Ishikawa (cell line): ENCODE measurements around the gene RALY.

Experiments
- CEBPB ChIP-seq: IDR thresholded peaks from 2 replicates; pipeline ENCODE4 v1.6.1; 2012
- CREB1 ChIP-seq: IDR thresholded peaks from 2 replicates; pipeline ENCODE4 v1.6.1; 2012; ENCODE audit warnings: low read depth
- EGR1 ChIP-seq: IDR thresholded peaks from 2 replicates; pipeline ENCODE4 v1.6.1; 2012
- EP300 ChIP-seq: IDR thresholded peaks from 2 replicates; pipeline ENCODE4 v1.6.1; 2012; ENCODE audit warnings: borderline replicate concordance
- FOXM1 ChIP-seq: IDR thresholded peaks from 2 replicates; pipeline ENCODE4 v1.6.1; 2012; ENCODE audit warnings: low read depth, borderline replicate concordance
- NFIC ChIP-seq: IDR thresholded peaks from 2 replicates; pipeline ENCODE4 v1.6.1; 2012
- RAD21 ChIP-seq: IDR thresholded peaks from 2 replicates; pipeline ENCODE4 v1.6.1; 2012; ENCODE audit warnings: low read depth
- TAF1 ChIP-seq: IDR thresholded peaks from 2 replicates; pipeline ENCODE4 v1.6.1; 2012; ENCODE audit warnings: low read depth, mild to moderate bottlenecking
- TCF12 ChIP-seq: IDR thresholded peaks from 2 replicates; pipeline ENCODE4 v1.6.1; 2012; ENCODE audit warnings: low read depth
- TEAD4 ChIP-seq: IDR thresholded peaks from 2 replicates; pipeline ENCODE4 v1.6.1; 2012
- YY1 ChIP-seq: IDR thresholded peaks from 2 replicates; pipeline ENCODE4 v1.6.1; 2012; ENCODE audit warnings: low read depth
- ZBTB7A ChIP-seq: IDR thresholded peaks from 2 replicates; pipeline ENCODE4 v1.6.1; 2012; ENCODE audit warnings: low read depth
- TF ChIP-seq, protein P1 (sequence below): IDR thresholded peaks from 2 replicates; pipeline ENCODE4 v1.6.1; 2012; ENCODE audit warnings: low read depth, mild to moderate bottlenecking
- TF ChIP-seq, protein P2 (sequence below): IDR thresholded peaks from 2 replicates; pipeline ENCODE4 v1.6.1; 2012
- TF ChIP-seq, protein P3 (sequence below): IDR thresholded peaks from 2 replicates; pipeline ENCODE4 v1.6.1; 2012

RALY gene

DNA sequence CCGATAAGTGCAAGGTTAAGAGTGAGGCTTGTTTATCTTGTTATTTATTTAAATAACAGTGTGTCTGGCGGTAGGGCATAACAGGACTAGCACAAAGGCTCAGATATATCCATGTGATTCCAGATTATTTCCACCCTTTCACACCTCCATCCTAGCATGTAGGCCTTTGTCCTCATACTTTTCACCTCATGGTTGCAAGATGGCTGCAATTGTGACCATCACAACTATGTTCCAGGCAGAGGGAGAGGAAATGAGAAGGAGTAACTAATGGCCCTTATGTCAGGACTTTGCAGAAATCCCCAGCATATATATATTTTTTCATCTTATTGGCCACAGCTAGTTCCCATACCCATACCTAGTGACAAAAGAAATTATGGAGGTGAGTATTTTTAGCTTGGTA, 23.5 kb upstream of the RALY start:
- TF ChIP-seq FOXM1 (no peak), CREB1 (no peak)

DNA sequence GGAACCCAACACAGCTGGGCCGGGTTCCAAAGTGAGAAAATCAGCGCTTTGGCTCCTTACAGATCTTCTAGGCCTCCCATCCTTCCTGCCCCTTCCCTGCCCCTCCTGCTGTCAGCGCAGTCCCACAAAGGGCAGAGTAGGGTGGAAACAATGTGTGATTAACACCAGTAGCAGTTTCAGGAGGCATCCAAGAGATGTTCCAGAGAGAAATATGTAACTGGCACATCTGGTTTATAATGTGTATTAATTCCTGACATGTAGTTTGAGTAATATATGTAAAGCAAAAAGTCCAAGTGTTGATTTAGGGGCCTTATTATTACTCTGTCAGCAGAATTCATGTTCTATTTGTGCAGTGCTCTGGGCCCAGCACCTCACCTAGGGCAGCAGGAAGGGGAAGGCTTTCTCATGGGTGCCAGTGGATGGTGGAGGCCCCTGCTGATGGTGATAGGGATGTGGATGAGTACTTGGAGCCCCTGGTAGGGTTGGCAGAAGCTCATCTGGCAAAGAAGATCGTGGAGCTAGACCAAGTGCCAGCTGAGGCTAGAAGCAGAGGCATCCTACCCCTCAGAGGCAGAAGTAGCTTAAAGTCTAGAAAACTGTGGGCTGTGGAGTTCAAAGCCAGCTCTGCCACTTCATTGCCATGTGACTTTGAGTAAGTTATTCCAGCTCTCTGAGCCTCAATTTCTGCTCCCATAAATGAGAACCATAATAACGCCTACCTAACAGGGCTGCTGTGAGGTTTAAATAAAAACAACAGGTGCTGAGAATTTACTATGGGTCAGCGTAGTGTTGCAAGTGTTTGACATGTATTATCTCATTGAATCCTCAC, 22.4 kb upstream of the RALY start:
- no peak for TF ChIP-seq NFIC
- no peak for TF ChIP-seq FOXM1
- no peak for TF ChIP-seq TCF12
- TF ChIP-seq CREB1: no peak
- no peak for TF ChIP-seq EGR1
- TF ChIP-seq CEBPB: no peak
- TF ChIP-seq, protein P1, sequence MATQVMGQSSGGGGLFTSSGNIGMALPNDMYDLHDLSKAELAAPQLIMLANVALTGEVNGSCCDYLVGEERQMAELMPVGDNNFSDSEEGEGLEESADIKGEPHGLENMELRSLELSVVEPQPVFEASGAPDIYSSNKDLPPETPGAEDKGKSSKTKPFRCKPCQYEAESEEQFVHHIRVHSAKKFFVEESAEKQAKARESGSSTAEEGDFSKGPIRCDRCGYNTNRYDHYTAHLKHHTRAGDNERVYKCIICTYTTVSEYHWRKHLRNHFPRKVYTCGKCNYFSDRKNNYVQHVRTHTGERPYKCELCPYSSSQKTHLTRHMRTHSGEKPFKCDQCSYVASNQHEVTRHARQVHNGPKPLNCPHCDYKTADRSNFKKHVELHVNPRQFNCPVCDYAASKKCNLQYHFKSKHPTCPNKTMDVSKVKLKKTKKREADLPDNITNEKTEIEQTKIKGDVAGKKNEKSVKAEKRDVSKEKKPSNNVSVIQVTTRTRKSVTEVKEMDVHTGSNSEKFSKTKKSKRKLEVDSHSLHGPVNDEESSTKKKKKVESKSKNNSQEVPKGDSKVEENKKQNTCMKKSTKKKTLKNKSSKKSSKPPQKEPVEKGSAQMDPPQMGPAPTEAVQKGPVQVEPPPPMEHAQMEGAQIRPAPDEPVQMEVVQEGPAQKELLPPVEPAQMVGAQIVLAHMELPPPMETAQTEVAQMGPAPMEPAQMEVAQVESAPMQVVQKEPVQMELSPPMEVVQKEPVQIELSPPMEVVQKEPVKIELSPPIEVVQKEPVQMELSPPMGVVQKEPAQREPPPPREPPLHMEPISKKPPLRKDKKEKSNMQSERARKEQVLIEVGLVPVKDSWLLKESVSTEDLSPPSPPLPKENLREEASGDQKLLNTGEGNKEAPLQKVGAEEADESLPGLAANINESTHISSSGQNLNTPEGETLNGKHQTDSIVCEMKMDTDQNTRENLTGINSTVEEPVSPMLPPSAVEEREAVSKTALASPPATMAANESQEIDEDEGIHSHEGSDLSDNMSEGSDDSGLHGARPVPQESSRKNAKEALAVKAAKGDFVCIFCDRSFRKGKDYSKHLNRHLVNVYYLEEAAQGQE: no peak
- TF ChIP-seq, protein P2, sequence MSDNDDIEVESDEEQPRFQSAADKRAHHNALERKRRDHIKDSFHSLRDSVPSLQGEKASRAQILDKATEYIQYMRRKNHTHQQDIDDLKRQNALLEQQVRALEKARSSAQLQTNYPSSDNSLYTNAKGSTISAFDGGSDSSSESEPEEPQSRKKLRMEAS: no peak
- no peak for TF ChIP-seq TEAD4
- no peak for TF ChIP-seq EP300
- no peak for TF ChIP-seq RAD21
- TF ChIP-seq YY1: no peak
- no peak for TF ChIP-seq ZBTB7A
- TF ChIP-seq, protein P3, sequence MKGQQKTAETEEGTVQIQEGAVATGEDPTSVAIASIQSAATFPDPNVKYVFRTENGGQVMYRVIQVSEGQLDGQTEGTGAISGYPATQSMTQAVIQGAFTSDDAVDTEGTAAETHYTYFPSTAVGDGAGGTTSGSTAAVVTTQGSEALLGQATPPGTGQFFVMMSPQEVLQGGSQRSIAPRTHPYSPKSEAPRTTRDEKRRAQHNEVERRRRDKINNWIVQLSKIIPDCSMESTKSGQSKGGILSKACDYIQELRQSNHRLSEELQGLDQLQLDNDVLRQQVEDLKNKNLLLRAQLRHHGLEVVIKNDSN: no peak
- no peak for TF ChIP-seq TAF1

DNA sequence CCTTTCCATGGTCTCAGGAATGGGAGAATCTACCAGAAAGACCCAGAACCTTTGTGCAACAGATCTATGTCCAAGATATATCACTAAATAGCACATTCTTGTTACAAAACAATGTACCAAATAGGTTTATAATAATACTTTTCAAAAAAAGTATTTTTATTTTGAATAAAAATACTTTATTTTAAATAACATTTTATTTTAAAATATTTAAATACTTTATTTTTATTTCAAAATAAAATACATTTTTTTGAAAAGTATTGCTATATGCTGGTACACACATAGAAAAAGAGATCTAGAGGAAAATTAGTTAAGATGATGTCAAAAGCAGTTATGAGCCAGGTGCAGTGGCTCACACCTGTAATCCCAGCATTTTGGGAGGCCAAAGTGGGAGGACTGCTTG, 16.8 kb upstream of the RALY start:
- TF ChIP-seq TAF1 (no peak), ZBTB7A (no peak), NFIC (no peak), TEAD4 (no peak), YY1 (no peak), CEBPB (no peak)
- TF ChIP-seq, protein P3: no peak
- TF ChIP-seq, protein P2: no peak

DNA sequence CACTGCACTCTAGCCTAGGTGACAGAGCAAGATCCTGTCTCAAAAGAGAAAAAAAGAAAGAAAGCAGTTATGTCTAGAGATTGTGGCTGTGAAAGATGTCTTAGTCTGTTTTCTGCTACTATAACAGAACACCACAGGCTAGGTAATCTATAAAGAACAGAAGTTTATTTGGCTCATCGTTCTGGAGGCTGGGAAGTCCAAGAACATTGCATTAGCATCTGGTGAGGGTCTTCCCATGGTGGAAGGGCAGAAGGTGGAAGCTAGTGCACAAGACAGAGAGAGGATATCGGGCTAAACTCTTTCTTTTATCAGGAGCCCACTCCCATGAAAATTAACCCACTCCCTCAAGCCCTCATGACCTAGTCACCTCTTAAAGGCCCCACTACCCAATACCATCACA, 16.2 kb upstream of the RALY start:
- TF ChIP-seq RAD21 (no peak), TAF1 (no peak), TEAD4 (no peak), NFIC (no peak)
- TF ChIP-seq, protein P2: no peak

DNA sequence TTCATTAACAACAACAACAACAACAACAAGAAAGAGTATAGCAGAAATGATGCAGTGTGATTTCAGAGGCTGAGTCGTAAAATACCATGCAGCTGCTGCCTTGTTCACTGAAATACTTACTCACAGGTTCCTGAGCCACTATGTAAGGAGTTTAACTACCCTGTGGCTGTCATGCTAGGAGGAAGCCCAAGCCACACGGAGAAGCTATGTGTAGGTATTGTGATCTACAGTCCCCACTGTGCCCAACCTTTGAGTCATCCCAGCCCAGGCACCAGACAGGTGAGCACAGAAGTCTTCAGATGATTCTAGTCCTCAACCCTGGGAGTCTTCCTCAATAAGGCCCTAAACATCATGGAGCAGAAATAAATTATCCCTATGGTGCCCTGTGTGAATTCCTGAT, 14.6 kb upstream of the RALY start:
- TF ChIP-seq, protein P2: no peak
- TF ChIP-seq, protein P1: no peak
- TF ChIP-seq CREB1 (no peak), TEAD4 (no peak), FOXM1 (no peak), EGR1 (no peak), EP300 (no peak), CEBPB (no peak), ZBTB7A (no peak), NFIC (no peak), RAD21 (no peak), TAF1 (no peak), YY1 (no peak), TCF12 (no peak)
- TF ChIP-seq, protein P3: no peak
